Measurements from ENCODE around the gene KRTAP10-3.

KRTAP10-3 gene

DNA sequence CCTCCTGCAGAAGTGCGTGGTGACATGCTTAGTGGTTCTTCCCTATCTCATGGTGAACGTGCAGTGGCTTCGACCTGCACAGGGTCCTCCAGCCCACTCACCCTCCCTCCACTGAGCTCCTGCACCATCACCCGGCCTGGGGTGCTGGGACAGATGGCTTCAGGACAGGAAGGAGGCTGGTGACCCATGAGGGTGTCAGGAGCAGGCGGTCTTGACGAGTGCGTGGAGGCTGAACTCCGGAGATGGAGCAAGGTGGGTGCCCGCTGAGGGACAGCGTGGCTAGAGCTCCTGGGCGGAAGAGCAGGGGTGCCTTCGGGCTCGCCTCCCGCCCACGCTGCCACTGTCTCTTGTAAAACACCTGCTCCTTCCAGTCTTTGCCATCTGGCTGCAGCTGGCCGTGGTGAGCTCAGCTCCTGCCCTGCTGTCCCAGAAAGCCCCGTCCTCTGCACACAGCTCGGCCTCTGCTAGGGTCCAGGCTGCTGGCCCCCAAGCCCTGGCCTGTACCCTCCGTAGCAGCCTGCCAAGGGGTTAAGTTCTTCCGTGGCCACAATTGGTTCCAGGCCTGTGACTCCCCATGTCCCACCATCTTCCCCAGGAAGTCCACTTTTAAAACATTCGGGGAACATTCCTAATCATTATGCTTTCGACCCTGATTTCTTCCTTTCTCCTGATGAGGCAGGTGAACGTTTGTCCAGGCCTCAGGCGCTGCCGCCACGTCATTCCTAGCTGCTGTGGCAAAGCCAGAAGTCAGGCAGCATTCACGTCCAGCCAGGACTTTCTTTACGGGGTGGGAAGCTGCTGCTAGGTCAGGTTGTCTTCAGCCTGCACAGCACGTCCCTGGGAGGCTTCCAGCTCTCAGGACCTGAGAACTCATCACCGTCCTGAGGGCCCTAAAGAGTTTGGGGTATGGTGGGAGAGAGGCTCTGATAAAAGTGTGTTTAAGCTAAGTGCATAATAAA, 26.7 kb downstream of the KRTAP10-3 start:
- Mint-ChIP-seq H3K36me3 (no peaks in the 10 kb centered on the region), H3K9me3 (no peaks in the 10 kb centered on the region), H3K27ac (no peak overlapping the region), H3K4me1 (no peaks in the 10 kb centered on the region), H3K27me3 (no peaks in the 10 kb centered on the region), H3K4me3 (no peak overlapping the region)

DNA sequence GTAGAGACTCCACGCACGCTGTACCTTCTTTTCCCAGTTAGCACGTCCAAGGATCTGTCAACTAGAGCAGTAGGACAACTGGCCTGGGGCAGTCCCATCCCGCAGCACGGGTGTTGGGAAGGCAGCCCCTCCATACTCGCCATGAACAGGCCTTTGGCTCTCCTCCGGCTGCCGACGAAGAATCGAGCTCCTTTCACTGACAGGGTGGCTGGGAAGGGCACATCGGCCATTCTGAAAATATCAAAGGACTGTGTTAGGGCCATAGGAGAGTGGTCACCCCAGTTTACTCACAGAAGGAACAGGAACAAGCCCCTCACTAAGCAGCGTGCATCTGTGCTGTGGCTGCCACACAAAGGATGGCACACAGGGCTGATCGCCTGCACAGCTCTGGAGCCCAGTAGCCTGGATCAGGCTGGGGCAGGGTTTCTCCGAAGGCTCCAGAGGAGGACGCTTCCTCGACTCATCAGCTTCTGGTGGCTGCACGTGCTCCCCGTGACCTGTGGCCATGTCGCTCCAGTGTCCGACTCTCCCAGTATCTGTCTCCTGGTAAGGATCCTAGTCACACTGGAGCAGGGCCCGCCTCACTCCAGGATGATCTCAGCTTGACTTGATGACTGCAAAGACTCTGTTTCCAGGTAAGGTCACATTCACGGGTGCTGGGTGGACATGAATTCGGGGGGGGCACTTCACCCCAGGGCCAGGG, 27.5 kb downstream of the KRTAP10-3 start:
- Mint-ChIP-seq H3K27ac (no peak overlapping the region), H3K4me1 (no peaks in the 10 kb centered on the region), H3K36me3 (no peaks in the 10 kb centered on the region), H3K27me3 (no peaks in the 10 kb centered on the region), H3K9me3 (no peaks in the 10 kb centered on the region), H3K4me3 (no peak overlapping the region)

- H3K4me3 Mint-ChIP-seq: no peak overlapping the region
- no peaks in the 10 kb centered on the region for H3K4me1 Mint-ChIP-seq
- no peaks in the 10 kb centered on the region for H3K9me3 Mint-ChIP-seq
- no peaks in the 10 kb centered on the region for H3K27me3 Mint-ChIP-seq
- H3K36me3 Mint-ChIP-seq: no peaks in the 10 kb centered on the region
- H3K27ac Mint-ChIP-seq: peak overlapping the region; percentile 0
These were observed 28.2 kb downstream of the KRTAP10-3 start for GRCh38 chr21:44530221-44530902.

DNA sequence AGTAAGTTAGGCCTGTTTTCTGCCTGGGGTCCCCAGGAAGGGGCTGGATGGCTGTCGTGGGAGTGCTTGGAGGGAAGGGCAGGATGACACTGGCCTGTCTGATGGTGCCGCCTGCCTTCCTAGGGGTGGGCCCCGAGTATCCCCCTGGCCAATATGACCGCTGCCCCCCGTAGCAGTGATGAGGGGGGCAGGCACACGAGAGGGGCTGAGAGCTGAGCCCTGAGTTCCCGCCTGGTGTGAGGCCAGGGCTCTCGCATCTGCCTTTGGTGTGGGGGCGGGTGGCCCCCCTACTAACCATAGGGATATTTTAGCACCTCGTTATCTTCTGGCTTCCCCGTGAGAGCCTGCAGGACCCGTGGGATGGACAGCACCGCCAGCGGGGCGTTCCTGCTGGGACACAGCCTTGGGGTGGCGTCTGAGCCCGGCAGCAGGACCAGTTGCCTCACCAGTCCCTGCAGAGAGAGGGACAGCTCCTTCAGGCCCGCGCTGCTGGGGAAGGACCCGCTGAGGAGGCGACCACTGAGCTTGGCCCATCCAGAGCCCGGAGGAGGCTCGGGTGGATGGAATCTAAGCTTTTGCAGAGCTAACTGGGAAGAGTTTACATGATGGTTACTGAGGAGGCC, 29.0 kb downstream of the KRTAP10-3 start:
- Mint-ChIP-seq H3K9me3 (no peaks in the 10 kb centered on the region), H3K27ac (no peak overlapping the region), H3K4me1 (no peaks in the 10 kb centered on the region), H3K4me3 (no peak overlapping the region), H3K36me3 (no peaks in the 10 kb centered on the region), H3K27me3 (no peaks in the 10 kb centered on the region)

- Mint-ChIP-seq H3K27me3 (no peaks in the 10 kb centered on the region), H3K36me3 (no peaks in the 10 kb centered on the region), H3K4me3 (no peak overlapping the region), H3K4me1 (no peaks in the 10 kb centered on the region), H3K9me3 (no peaks in the 10 kb centered on the region), H3K27ac (no peak overlapping the region)
These were observed 29.6 kb downstream of the KRTAP10-3 start for GRCh38 chr21:44529011-44529421.

DNA sequence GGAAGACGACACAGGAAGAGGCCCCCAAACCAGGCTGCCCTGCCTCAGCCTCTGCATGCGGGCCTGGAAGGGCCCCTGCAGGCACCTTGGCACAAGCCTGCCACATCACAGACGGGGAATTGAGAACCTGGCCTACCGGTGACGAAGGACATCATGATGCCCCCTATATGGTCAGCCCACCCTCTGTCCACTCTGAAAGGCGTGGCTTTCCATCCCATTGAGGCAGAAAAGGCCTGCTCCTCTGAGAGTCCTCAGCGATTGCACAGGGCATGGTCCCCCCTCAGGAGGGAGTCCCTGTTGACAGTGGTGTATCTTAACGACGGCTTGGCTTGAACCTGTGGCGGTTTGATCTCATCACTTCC, 30.0 kb downstream of the KRTAP10-3 start:
- Mint-ChIP-seq H3K9me3 (no peaks in the 10 kb centered on the region), H3K27ac (no peak overlapping the region), H3K4me1 (no peaks in the 10 kb centered on the region), H3K4me3 (no peak overlapping the region), H3K36me3 (no peaks in the 10 kb centered on the region), H3K27me3 (no peaks in the 10 kb centered on the region)

- Mint-ChIP-seq H3K36me3 (no peaks in the 10 kb centered on the region), H3K27ac (no peak overlapping the region), H3K9me3 (no peaks in the 10 kb centered on the region), H3K4me1 (no peaks in the 10 kb centered on the region), H3K4me3 (no peak overlapping the region), H3K27me3 (no peaks in the 10 kb centered on the region)
These were observed 30.5 kb downstream of the KRTAP10-3 start for GRCh38 chr21:44527983-44528633.

DNA sequence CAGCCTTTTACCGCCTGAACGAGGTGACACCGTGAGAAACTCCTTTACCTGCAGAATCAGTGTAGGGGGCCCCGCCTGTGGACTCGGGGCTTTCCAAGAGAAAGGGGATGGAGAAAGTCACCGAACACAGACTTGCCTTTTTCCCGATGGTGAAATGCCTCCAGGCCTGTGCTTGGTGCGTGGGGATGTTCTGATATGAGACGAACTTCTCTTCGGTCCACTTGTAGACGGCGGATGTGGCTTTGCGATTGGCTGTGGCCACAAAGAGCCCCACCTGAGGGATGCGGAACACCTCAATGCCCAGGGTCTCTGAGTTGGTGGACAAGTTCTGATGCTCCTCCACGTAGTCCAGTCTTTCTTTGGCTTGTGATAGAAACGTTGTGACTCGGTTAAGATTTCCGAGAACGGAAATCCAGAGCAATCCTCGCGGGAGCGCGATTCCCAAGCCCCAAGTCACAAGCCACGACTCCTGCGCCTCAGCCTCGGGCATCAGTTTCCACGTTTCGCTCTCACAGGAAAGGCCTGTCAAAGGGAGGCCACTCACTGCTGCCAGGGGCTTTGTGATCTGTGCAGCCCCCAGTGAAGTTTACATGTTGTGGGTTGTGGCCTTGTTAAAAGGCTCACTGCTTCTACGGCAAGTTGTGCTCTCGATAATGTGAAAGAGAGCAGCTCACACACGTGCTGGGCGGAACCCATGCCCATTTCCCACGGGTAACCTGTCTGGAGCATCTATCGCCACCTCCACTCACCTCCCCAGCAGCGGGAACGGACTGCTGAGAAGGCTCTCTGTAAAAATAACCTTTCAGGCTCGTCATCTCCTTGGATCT, 31.2 kb downstream of the KRTAP10-3 start:
- Mint-ChIP-seq H3K4me1 (no peaks in the 10 kb centered on the region), H3K36me3 (no peaks in the 10 kb centered on the region), H3K9me3 (no peaks in the 10 kb centered on the region), H3K4me3 (no peak overlapping the region), H3K27me3 (no peaks in the 10 kb centered on the region), H3K27ac (no peak overlapping the region)

DNA sequence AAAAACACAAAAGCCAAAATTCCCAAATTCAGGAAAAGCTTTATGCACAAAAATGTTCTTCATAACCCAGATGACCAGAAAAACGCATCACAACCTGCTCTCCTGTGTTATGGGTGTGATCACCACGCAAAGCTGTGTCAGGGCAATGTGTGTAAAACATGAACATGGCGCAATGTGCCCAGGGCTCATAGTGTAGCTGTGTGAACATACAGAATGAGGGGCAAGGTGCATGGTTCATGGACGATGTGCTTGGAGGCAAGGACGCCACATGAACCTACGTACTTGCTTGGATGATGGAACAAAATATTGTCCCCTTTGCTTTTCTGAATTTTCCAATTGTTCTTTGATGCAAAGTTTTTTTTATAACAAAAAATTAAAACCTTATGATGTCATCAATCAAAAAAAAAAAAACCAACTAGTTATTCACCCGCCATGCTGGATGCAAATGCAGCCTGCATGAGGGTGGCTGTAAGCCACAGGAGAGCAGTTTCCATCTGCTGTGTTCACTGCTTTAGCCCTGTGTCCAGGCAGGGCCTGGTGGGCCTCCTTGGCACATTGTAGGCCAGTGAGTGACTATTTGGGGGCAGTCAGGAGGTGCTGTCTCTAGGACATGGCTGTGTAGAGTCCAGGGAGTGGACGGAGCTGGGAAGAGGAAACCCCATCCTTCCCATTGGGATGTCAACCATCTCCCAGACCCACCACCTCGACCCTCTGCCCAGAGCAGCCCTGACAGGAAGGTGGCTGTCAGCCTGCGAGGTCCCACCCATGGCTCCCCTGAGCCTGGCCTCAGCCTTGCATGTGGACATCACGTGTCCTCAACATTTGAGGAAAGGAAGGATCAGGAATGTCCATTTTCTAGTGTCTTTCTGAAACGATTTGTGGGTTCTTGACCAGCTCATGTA, 32.2 kb downstream of the KRTAP10-3 start:
- Mint-ChIP-seq H3K9me3 (no peaks in the 10 kb centered on the region), H3K4me3 (no peak overlapping the region), H3K27me3 (no peaks in the 10 kb centered on the region), H3K27ac (no peak overlapping the region), H3K4me1 (no peaks in the 10 kb centered on the region), H3K36me3 (no peaks in the 10 kb centered on the region)

DNA sequence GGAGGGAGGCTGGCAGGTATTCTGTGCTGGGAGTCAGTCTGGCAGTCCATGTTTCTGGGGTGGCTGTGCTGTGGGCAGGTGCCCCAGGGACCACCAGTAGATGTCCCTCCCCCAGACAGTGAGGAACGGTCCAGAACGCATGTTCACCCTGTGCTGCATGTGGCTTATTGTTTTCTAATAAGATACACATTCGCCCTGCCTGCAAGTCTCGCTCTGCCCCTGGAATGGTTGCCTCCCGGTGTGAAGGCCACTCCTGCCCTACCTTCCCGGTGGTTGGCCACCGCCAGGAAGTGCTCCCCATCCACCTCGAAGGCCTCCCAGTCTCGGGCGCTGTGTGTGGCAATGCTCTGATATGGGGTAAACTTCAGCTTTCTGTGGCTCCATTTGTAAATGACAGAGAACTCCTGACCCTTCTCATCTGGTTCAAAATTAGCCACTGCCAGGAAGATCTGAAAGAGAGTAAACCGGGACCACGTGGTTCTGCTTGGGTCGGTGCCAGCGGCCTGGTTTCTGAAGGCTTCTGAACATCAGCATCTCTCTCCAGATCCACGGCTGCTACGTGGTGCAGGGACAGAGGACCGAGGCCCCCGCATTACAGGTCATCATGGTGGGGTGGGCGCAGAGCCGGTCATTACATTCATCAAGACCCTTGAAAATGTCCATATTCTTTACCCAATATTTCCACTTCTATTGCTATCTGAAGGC, 33.1 kb downstream of the KRTAP10-3 start:
- H3K27me3 Mint-ChIP-seq: no peaks in the 10 kb centered on the region
- H3K27ac Mint-ChIP-seq: no peak overlapping the region
- no peaks in the 10 kb centered on the region for H3K4me1 Mint-ChIP-seq
- no peaks in the 10 kb centered on the region for H3K36me3 Mint-ChIP-seq
- H3K9me3 Mint-ChIP-seq: no peaks in the 10 kb centered on the region
- H3K4me3 Mint-ChIP-seq: no peak overlapping the region

DNA sequence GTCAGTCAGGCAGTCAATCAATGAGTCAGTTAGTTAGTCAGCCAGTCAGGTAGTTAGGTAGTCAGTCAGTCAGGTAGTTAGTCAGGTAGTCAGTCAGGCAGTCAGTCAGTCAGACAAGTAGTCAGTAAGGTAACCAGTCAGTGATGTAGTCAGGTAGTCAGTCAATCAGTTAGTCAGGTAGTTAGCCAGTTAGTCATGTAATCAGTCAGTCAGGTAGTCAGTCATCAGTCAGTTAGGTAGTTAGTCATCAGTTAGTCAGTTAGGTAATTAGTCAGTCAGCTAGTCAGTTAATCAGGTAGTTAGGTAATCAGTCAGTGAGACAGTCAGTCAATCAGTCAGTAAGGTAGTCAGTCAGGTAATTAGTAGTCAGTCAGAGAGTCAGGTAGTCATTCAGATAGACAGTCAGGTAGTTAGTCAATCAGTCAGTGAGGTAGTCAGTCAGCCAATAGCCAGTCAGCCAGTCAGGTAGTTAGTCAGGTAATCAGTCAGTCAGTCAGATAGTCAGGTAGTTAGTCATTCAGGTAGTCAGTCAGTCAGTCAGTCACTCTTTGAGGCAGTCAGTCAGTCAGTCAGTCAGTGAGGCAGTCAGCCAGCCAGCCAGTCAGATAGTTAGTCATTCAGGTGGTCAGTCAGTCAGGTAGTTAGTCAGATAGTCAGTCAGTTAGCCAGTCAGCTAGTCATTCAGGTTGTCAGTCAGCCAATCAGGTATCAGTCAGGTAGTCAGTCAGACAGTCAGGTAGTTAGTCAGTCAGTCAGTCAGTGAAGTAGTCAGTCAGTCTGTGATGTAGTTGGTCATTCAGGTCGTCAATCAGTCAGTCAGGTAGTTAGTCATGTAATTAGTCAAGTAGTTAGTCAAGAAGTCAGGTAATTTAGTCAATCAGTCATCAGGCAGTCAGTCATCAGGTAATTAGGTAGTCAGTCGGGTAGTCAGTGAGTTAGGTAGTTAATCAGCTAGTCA, 33.9 kb downstream of the KRTAP10-3 start:
- no peaks in the 10 kb centered on the region for H3K9me3 Mint-ChIP-seq
- no peak overlapping the region for H3K4me3 Mint-ChIP-seq
- no peaks in the 10 kb centered on the region for H3K36me3 Mint-ChIP-seq
- H3K4me1 Mint-ChIP-seq: no peaks in the 10 kb centered on the region
- H3K27ac Mint-ChIP-seq: no peak overlapping the region
- no peaks in the 10 kb centered on the region for H3K27me3 Mint-ChIP-seq

GRCh38 chr21:44523567-44524413, 34.8 kb downstream of the KRTAP10-3 start:
- Mint-ChIP-seq H3K27ac (no peak overlapping the region), H3K4me1 (no peaks in the 10 kb centered on the region), H3K4me3 (no peak overlapping the region), H3K27me3 (no peaks in the 10 kb centered on the region), H3K9me3 (no peaks in the 10 kb centered on the region), H3K36me3 (no peaks in the 10 kb centered on the region)
